PFSK-1 (cell line): ENCODE measurements around the gene STH.

ENCODE experiments used
- FOXP2 ChIP-seq: optimal IDR thresholded peaks from 2 replicates; pipeline ENCODE3; 2011; ENCODE audit warnings: borderline replicate concordance, control low read depth, inconsistent platforms; ENCODE audit not compliant: insufficient read depth; ENCODE audit errors: extremely low read length, extremely low read depth
- POLR2AphosphoS5 ChIP-seq: IDR thresholded peaks from 2 replicates; pipeline ENCODE4 v1.6.1; 2012; ENCODE audit warnings: low read depth, mild to moderate bottlenecking, control low read depth, low read length, moderate library complexity
- SIN3A ChIP-seq: IDR thresholded peaks from 2 replicates; pipeline ENCODE4 v1.6.1; 2012; ENCODE audit warnings: mild to moderate bottlenecking, low read length, moderate library complexity, borderline replicate concordance; ENCODE audit not compliant: insufficient read depth
- TAF1 ChIP-seq: IDR thresholded peaks from 2 replicates; pipeline ENCODE4 v1.6.1; 2012; ENCODE audit warnings: low read length, control low read depth, borderline replicate concordance; ENCODE audit not compliant: insufficient read depth
- TF ChIP-seq, protein P1 (sequence below), 2 experiments: IDR thresholded peaks; 2 replicates each; pipeline versions ENCODE4 v1.6.1 to v1.8.0; 2011 to 2012; ENCODE audit warnings: low read depth in 2 of 2, low read length in 2 of 2, control low read depth in 1 of 2, inconsistent platforms in 1 of 2, mild to moderate bottlenecking in 1 of 2, moderate library complexity in 1 of 2; ENCODE audit not compliant: insufficient read depth in 1 of 2

Gene STH

GRCh38 chr17:46007461-46007965, 8.5 kb downstream of the STH start:
- TF ChIP-seq, protein P1, sequence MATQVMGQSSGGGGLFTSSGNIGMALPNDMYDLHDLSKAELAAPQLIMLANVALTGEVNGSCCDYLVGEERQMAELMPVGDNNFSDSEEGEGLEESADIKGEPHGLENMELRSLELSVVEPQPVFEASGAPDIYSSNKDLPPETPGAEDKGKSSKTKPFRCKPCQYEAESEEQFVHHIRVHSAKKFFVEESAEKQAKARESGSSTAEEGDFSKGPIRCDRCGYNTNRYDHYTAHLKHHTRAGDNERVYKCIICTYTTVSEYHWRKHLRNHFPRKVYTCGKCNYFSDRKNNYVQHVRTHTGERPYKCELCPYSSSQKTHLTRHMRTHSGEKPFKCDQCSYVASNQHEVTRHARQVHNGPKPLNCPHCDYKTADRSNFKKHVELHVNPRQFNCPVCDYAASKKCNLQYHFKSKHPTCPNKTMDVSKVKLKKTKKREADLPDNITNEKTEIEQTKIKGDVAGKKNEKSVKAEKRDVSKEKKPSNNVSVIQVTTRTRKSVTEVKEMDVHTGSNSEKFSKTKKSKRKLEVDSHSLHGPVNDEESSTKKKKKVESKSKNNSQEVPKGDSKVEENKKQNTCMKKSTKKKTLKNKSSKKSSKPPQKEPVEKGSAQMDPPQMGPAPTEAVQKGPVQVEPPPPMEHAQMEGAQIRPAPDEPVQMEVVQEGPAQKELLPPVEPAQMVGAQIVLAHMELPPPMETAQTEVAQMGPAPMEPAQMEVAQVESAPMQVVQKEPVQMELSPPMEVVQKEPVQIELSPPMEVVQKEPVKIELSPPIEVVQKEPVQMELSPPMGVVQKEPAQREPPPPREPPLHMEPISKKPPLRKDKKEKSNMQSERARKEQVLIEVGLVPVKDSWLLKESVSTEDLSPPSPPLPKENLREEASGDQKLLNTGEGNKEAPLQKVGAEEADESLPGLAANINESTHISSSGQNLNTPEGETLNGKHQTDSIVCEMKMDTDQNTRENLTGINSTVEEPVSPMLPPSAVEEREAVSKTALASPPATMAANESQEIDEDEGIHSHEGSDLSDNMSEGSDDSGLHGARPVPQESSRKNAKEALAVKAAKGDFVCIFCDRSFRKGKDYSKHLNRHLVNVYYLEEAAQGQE (IDR thresholded peaks at IDR 0.05; ENCODE audit: insufficient read depth in 1 of 2, low read depth in 2 of 2, low read length in 2 of 2) = no peak
- no peak for TF ChIP-seq POLR2AphosphoS5
- TF ChIP-seq TAF1 = no peak
- TF ChIP-seq SIN3A = no peak
- no peak for TF ChIP-seq FOXP2

DNA sequence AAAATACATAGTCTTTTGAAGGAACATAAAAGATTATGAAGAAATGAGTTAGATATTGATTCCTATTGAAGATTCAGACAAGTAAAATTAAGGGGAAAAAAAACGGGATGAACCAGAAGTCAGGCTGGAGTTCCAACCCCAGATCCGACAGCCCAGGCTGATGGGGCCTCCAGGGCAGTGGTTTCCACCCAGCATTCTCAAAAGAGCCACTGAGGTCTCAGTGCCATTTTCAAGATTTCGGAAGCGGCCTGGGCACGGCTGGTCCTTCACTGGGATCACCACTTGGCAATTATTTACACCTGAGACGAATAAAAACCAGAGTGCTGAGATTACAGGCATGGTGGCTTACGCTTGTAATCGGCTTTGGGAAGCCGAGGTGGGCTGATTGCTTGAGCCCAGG, 9.5 kb downstream of the STH start:
- no peak for TF ChIP-seq POLR2AphosphoS5
- TF ChIP-seq, protein P1 (IDR thresholded peaks at IDR 0.05; ENCODE audit: insufficient read depth in 1 of 2, low read depth in 2 of 2, low read length in 2 of 2) = no peak
- no peak for TF ChIP-seq FOXP2
- no peak for TF ChIP-seq TAF1
- no peak for TF ChIP-seq SIN3A

- TF ChIP-seq, protein P1 (IDR thresholded peaks at IDR 0.05; ENCODE audit: insufficient read depth in 1 of 2, low read depth in 2 of 2, low read length in 2 of 2) = no peak
- TF ChIP-seq POLR2AphosphoS5 (no peak), TAF1 (no peak), SIN3A (no peak), FOXP2 (no peak)
These were observed 10.9 kb downstream of the STH start for GRCh38 chr17:46009681-46010596.

GRCh38 chr17:46010597-46011186, 11.6 kb downstream of the STH start:
- TF ChIP-seq FOXP2 (no peak), POLR2AphosphoS5 (no peak), SIN3A (no peak), TAF1 (no peak)
- TF ChIP-seq, protein P1 (IDR thresholded peaks at IDR 0.05; ENCODE audit: insufficient read depth in 1 of 2, low read depth in 2 of 2, low read length in 2 of 2) = no peak
